CD4-positive, alpha-beta T cell treated with Interleukin-17A for 1 hour (primary cell): ENCODE results near the gene REN.

Source experiments
- DNase-seq: peaks from one replicate; pipeline ENCODE4 v3.0.0-alpha.2; 2020

The REN gene

GRCh38 chr1:204166219-204166618, at the start of gene REN:
REN (minus strand) TSS chr1:204166337; CDS start chr1:204166293, 44 bp downstream.
- no peak for DNase-seq

- DNase-seq = peak; percentile 36
These were observed 47.8 kb upstream of the REN start, which contains the start of gene GOLT1A for GRCh38 chr1:204213668-204214662. GOLT1A (minus strand) TSS chr1:204213988; CDS start chr1:204213906, 82 bp downstream.

GRCh38 chr1:204212715-204213114, 46.6 kb upstream of the REN start:
- no peak for DNase-seq

- no peak for DNase-seq
These were observed 44.9 kb upstream of the REN start for GRCh38 chr1:204211046-204211445.

- DNase-seq = peak; percentile 59
These were observed 41.0 kb upstream of the REN start for GRCh38 chr1:204207136-204207616.

GRCh38 chr1:204206121-204206520, 40.0 kb upstream of the REN start:
- no peak for DNase-seq

- DNase-seq = no peak
These were observed 39.3 kb upstream of the REN start for GRCh38 chr1:204205486-204205885.

- no peak for DNase-seq
These were observed 38.8 kb upstream of the REN start for GRCh38 chr1:204204944-204205343.

- DNase-seq = no peak
These were observed 37.1 kb upstream of the REN start for GRCh38 chr1:204203206-204203767.

- DNase-seq = no peak
These were observed 36.3 kb upstream of the REN start for GRCh38 chr1:204202481-204202880.

GRCh38 chr1:204201348-204202040, 35.4 kb upstream of the REN start:
- no peak for DNase-seq

- DNase-seq = no peak
These were observed 33.4 kb upstream of the REN start for GRCh38 chr1:204199579-204199978.

- DNase-seq = no peak
These were observed 32.5 kb upstream of the REN start for GRCh38 chr1:204198348-204199340.

- no peak for DNase-seq
These were observed 30.9 kb upstream of the REN start for GRCh38 chr1:204197068-204197467.

- DNase-seq = no peak
These were observed 30.1 kb upstream of the REN start, which contains the start of gene KISS1 for GRCh38 chr1:204196068-204196795. KISS1 (minus strand) TSS chr1:204196491; CDS start chr1:204192876, 3,615 bp downstream.

- DNase-seq = no peak
These were observed 28.6 kb upstream of the REN start for GRCh38 chr1:204194771-204195170.

GRCh38 chr1:204194080-204194479, 27.9 kb upstream of the REN start:
- no peak for DNase-seq

GRCh38 chr1:204192589-204193352, 26.6 kb upstream of the REN start:
- no peak for DNase-seq

GRCh38 chr1:204192046-204192445, 25.9 kb upstream of the REN start:
- no peak for DNase-seq

GRCh38 chr1:204191456-204191855, 25.3 kb upstream of the REN start:
- no peak for DNase-seq
